GM21390 (cell line): ENCODE measurements around the gene RETREG3.
"Not testable (repeated sequence)": the region's sequence is repeated elsewhere in the genome, so short reads cannot be mapped to it uniquely, and the experiment has no call there.

Source experiments
- ATAC-seq: cut with Tn5 transposase; IDR thresholded peaks from one replicate; pipeline ENCODE4 v1.9.1; 2021; ENCODE audit not compliant: unreplicated experiment

Gene RETREG3

GRCh38 chr17:42553866-42554249 is 55.3 kb downstream of the RETREG3 start:
- no peak for ATAC-seq

- ATAC-seq = no peak
Observed at GRCh38 chr17:42553161-42553818, 55.9 kb downstream of the RETREG3 start.

GRCh38 chr17:42552736-42553135 is 56.4 kb downstream of the RETREG3 start, which contains the start of gene HSD17B1:
Gene HSD17B1, plus strand, starts transcription at chr17:42552923. Its CDS starts 11 bp downstream, at chr17:42552934.
- not testable (repeated sequence) for ATAC-seq

- no peak for ATAC-seq
Observed at GRCh38 chr17:42548993-42549755, 60.0 kb downstream of the RETREG3 start.

- ATAC-seq = no peak
Observed at GRCh38 chr17:42548070-42548837, 60.9 kb downstream of the RETREG3 start.

- no peak for ATAC-seq
Observed at GRCh38 chr17:42547698-42548069, 61.5 kb downstream of the RETREG3 start.

- ATAC-seq = no peak
Observed at GRCh38 chr17:42547001-42547461, 62.1 kb downstream of the RETREG3 start.

- ATAC-seq = not testable (repeated sequence)
Observed at GRCh38 chr17:42545755-42546505, 63.2 kb downstream of the RETREG3 start.

- no peak for ATAC-seq
Observed at GRCh38 chr17:42544874-42545283, 64.3 kb downstream of the RETREG3 start.

GRCh38 chr17:42543190-42544079 is 65.7 kb downstream of the RETREG3 start:
- no peak for ATAC-seq

GRCh38 chr17:42541041-42541833 is 67.9 kb downstream of the RETREG3 start:
- ATAC-seq = no peak

- ATAC-seq = not testable (repeated sequence)
Observed at GRCh38 chr17:42540558-42540957, 68.6 kb downstream of the RETREG3 start.

GRCh38 chr17:42538482-42538881 is 70.7 kb downstream of the RETREG3 start:
- no peak for ATAC-seq

- no peak for ATAC-seq
Observed at GRCh38 chr17:42537826-42538451, 71.2 kb downstream of the RETREG3 start.

- no peak for ATAC-seq
Observed at GRCh38 chr17:42537156-42537805, 71.9 kb downstream of the RETREG3 start.

- ATAC-seq = peak; percentile 53
Observed at GRCh38 chr17:42536372-42537155, 72.6 kb downstream of the RETREG3 start.

GRCh38 chr17:42536048-42536371 is 73.2 kb downstream of the RETREG3 start, which contains the start of gene NAGLU:
Gene NAGLU, plus strand, starts transcription at chr17:42536241. Its CDS starts 32 bp downstream, at chr17:42536273.
- peak; percentile 75 for ATAC-seq
